GM12875 (cell line): ENCODE results near the gene C2orf78.

Experiments used
- H3K4me3 ChIP-seq: one replicate; pipeline ENCODE4 v1.5.1; 2011; ENCODE audit warnings: low read depth, low read length, control low read depth
- CTCF ChIP-seq: IDR thresholded peaks from 2 replicates; pipeline ENCODE4 v1.5.1; 2011; ENCODE audit warnings: low read depth, mild to moderate bottlenecking, control low read depth, inconsistent platforms, low read length, moderate library complexity, borderline replicate concordance; ENCODE audit not compliant: insufficient read depth

The C2orf78 gene

GRCh38 chr2:73839653-73840411 lies 55.8 kb downstream of the C2orf78 start:
- no peak for TF ChIP-seq CTCF

GRCh38 chr2:73841912-73842738 lies 58.1 kb downstream of the C2orf78 start:
- TF ChIP-seq CTCF = no peak
- no peak overlapping the region for H3K4me3 ChIP-seq

More at GRCh38 chr2:73839653-73840411, 55.8 kb downstream of the C2orf78 start:
- no peak overlapping the region for H3K4me3 ChIP-seq

GRCh38 chr2:73842739-73843019 lies 58.7 kb downstream of the C2orf78 start:
- no peak for TF ChIP-seq CTCF
- H3K4me3 ChIP-seq = no peak overlapping the region

GRCh38 chr2:73844087-73844486 lies 60.1 kb downstream of the C2orf78 start:
- no peak overlapping the region for H3K4me3 ChIP-seq
- TF ChIP-seq CTCF = no peak

GRCh38 chr2:73850009-73850408 lies 66.0 kb downstream of the C2orf78 start:
- no peak overlapping the region for H3K4me3 ChIP-seq
- no peak for TF ChIP-seq CTCF

- H3K4me3 ChIP-seq = no peak overlapping the region
- peak; percentile 49; the same call in 1 of the 2 replicates for TF ChIP-seq CTCF
Observed at GRCh38 chr2:73851274-73851673, 67.3 kb downstream of the C2orf78 start.

- no peak for TF ChIP-seq CTCF
- no peak overlapping the region for H3K4me3 ChIP-seq
Observed at GRCh38 chr2:73852020-73852419, 68.0 kb downstream of the C2orf78 start.
